GM23338 (cell line): ENCODE data around the gene KIAA1191. TPM values are rescaled to one million over a fixed set of nuclear protein-coding genes. Genes with fewer than 3 reads are reported as not detected.

Source experiments
- ATAC-seq: fragments of 200-7000 bp; cut with Tn5 transposase; 3 replicates; pipeline ENCODE4 v1.9.1; 2020
- DNase-seq: peaks from one replicate; pipeline ENCODE4 v3.0.0-alpha.2; 2015; ENCODE audit warnings: low spot score
- H2AFZ ChIP-seq: fragments of 200-600 bp; sonication (generic); 2 replicates; pipeline ENCODE4 v1.8.0; 2016; ENCODE audit warnings: antibody characterized with exemption, mild to moderate bottlenecking, moderate library complexity
- H3F3A ChIP-seq: fragments of 200-600 bp; sonication (generic); replicated peaks from 2 replicates; pipeline ENCODE4 v1.8.0; 2017; ENCODE audit warnings: antibody characterized with exemption, mixed run types, low read depth
- H3K27ac ChIP-seq: fragments of 200-600 bp; sonication (generic); 2 replicates; pipeline ENCODE4 v1.6.1; 2016; ENCODE audit warnings: low read depth
- H3K27me3 ChIP-seq: fragments of 200-600 bp; sonication (generic); 2 replicates; pipeline ENCODE4 v1.8.0; 2016; ENCODE audit warnings: mild to moderate bottlenecking, mixed run types, moderate library complexity; ENCODE audit not compliant: insufficient read depth
- H3K36me3 ChIP-seq: fragments of 200-600 bp; sonication (generic); 2 replicates; pipeline ENCODE4 v1.8.0; 2016; ENCODE audit warnings: mild to moderate bottlenecking; ENCODE audit not compliant: insufficient read depth
- H3K4me1 ChIP-seq: fragments of 200-600 bp; sonication (generic); 2 replicates; pipeline ENCODE4 v1.8.0; 2016; ENCODE audit warnings: mild to moderate bottlenecking, moderate library complexity; ENCODE audit not compliant: insufficient read depth
- H3K4me2 ChIP-seq: fragments of 200-600 bp; sonication (generic); 2 replicates; pipeline ENCODE4 v1.7.1; 2017; ENCODE audit warnings: mixed run types
- H3K4me3 ChIP-seq: fragments of 200-600 bp; sonication (generic); 2 replicates; pipeline ENCODE4 v1.6.1; 2016; ENCODE audit warnings: mixed run types
- H3K79me2 ChIP-seq: fragments of 200-600 bp; sonication (generic); replicated peaks from 2 replicates; pipeline ENCODE4 v1.8.0; 2017; ENCODE audit warnings: mild to moderate bottlenecking; ENCODE audit not compliant: insufficient read depth
- H3K9me2 ChIP-seq: fragments of 200-600 bp; sonication (generic); 2 replicates; pipeline ENCODE4 v1.8.0; 2017; ENCODE audit not compliant: insufficient read depth
- H4K20me1 ChIP-seq: fragments of 200-600 bp; sonication (generic); replicated peaks from 2 replicates; pipeline ENCODE4 v1.8.0; 2017; ENCODE audit warnings: mild to moderate bottlenecking; ENCODE audit not compliant: insufficient read depth
- H3K27ac Mint-ChIP-seq: 2 replicates; pipeline ENCODE4 v1.8.0; 2020; ENCODE audit warnings: inconsistent platforms, mild to moderate bottlenecking, moderate library complexity, mixed read lengths
- H3K27me3 Mint-ChIP-seq: 3 replicates; pipeline ENCODE4 v1.8.0; 2022; ENCODE audit warnings: low read depth, mild to moderate bottlenecking, moderate library complexity, mixed read lengths, inconsistent platforms; ENCODE audit not compliant: insufficient read depth, poor library complexity
- H3K36me3 Mint-ChIP-seq: 3 replicates; pipeline ENCODE4 v1.8.0; 2021; ENCODE audit warnings: low read depth, mild to moderate bottlenecking, inconsistent platforms, moderate library complexity, mixed read lengths
- H3K4me1 Mint-ChIP-seq: 3 replicates; pipeline ENCODE4 v1.8.0; 2020; ENCODE audit warnings: mild to moderate bottlenecking, inconsistent platforms, mixed read lengths
- H3K4me3 Mint-ChIP-seq: 3 replicates; pipeline ENCODE4 v1.8.0; 2021; ENCODE audit warnings: moderate library complexity, mild to moderate bottlenecking, inconsistent platforms, mixed read lengths
- H3K9me3 Mint-ChIP-seq: 3 replicates; pipeline ENCODE4 v1.8.0; 2020; ENCODE audit warnings: moderate library complexity, mild to moderate bottlenecking, inconsistent platforms, mixed read lengths
- CREB1 ChIP-seq: fragments of 250-450 bp; sonication (Bioruptor Pico); IDR thresholded peaks from 2 replicates; pipeline ENCODE4 v1.5.0; 2020; ENCODE audit warnings: low read depth, mild to moderate bottlenecking, moderate library complexity
- CTCF ChIP-seq, 2 experiments: fragments of 200-600 bp in 1 of 2; sonication (generic) in 1 of 2; conservative IDR thresholded peaks; 2 replicates each; pipeline versions ENCODE4 v1.5.1 to v1.6.1; 2016 to 2017; ENCODE audit warnings: antibody characterized with exemption in 2 of 2, low read depth in 2 of 2, mild to moderate bottlenecking in 2 of 2, moderate library complexity in 1 of 2
- ETS1 ChIP-seq: IDR thresholded peaks from 2 replicates; pipeline ENCODE4 v1.6.1; 2016; ENCODE audit warnings: antibody characterized with exemption
- EZH2phosphoT487 ChIP-seq: fragments of 200-600 bp; sonication (generic); IDR thresholded peaks from one replicate; pipeline ENCODE4 v1.8.1; 2018; ENCODE audit warnings: antibody characterized with exemption; ENCODE audit not compliant: unreplicated experiment
- JUNB ChIP-seq: IDR thresholded peaks from one replicate; pipeline ENCODE4 v1.6.1; 2016; ENCODE audit warnings: antibody characterized with exemption; ENCODE audit not compliant: unreplicated experiment
- NANOG ChIP-seq: IDR thresholded peaks from 2 replicates; pipeline ENCODE4 v1.6.1; 2016; ENCODE audit warnings: antibody characterized with exemption, borderline replicate concordance
- POLR2AphosphoS5 ChIP-seq: IDR thresholded peaks from 2 replicates; pipeline ENCODE4 v1.6.1; 2016; ENCODE audit warnings: antibody characterized with exemption, low read depth
- REST ChIP-seq: IDR thresholded peaks from one replicate; pipeline ENCODE4 v1.6.1; 2018; ENCODE audit warnings: antibody characterized with exemption; ENCODE audit not compliant: unreplicated experiment
- STAT1 ChIP-seq: IDR thresholded peaks from one replicate; pipeline ENCODE4 v1.6.1; 2016; ENCODE audit warnings: antibody characterized with exemption; ENCODE audit not compliant: unreplicated experiment
- ZNF331 ChIP-seq: fragments of 250-450 bp; sonication (Bioruptor Pico); IDR thresholded peaks from 2 replicates; pipeline ENCODE4 v1.5.0; 2020; ENCODE audit warnings: low read depth, mild to moderate bottlenecking, moderate library complexity
- polyA plus RNA-seq: library from polyadenylated mRNA; unstranded; fragments of >200 nt; fragmentation: Nextera tagmentation; extraction: Ambion mirVana; gene quantifications from 2 replicates; pipeline ENCODE4 v1.2.1, GENCODE V29; 2016
- total RNA-seq: library from RNA; depleted of rRNA; stranded (reverse); fragments of >200 nt; shearing (Covaris generic); gene quantifications from 2 replicates; pipeline ENCODE4 v1.2.3, GENCODE V29; 2014

KIAA1191 gene
- total and polyA plus RNA-seq, 2 experiments from 2014 or later, result 52.3 to 87.2 TPM

GRCh38 chr5:176386491-176386890, 24.9 kb upstream of the KIAA1191 start:
- DNase-seq, result no peak
- peak overlapping the region; percentile 67 for H3K4me3 ChIP-seq
- TF ChIP-seq STAT1, result no peak
- no peak for TF ChIP-seq CTCF (conservative IDR thresholded peaks at IDR 0.05; ENCODE audit: low read depth in 2 of 2)
- TF ChIP-seq REST, result no peak
- TF ChIP-seq POLR2AphosphoS5, result no peak
- TF ChIP-seq ZNF331 (CRISPR knock-in tag), result no peak
- no peak for TF ChIP-seq ETS1
- no peak for TF ChIP-seq NANOG
- no peak for TF ChIP-seq EZH2phosphoT487

GRCh38 chr5:176384991-176385390, 23.4 kb upstream of the KIAA1191 start:
- H2AFZ ChIP-seq, result no peak overlapping the region
- H3K9me3 Mint-ChIP-seq, result no peaks in the 10 kb centered on the region; the same call in 2 of the 3 replicates
- no peak overlapping the region for H3K4me3 ChIP-seq
- ATAC-seq (no peak), DNase-seq (no peak)
- peaks cover 16% of the 10 kb centered on the region for H3K4me1 Mint-ChIP-seq
- H4K20me1 ChIP-seq, result peaks cover 21% of the 10 kb centered on the region
- H3K36me3 Mint-ChIP-seq, result peaks cover 72% of the 10 kb centered on the region
- no peak overlapping the region for H3K27ac ChIP-seq
- H3K79me2 ChIP-seq, result peaks cover 33% of the 10 kb centered on the region
- H3K27me3 ChIP-seq, result no peaks in the 10 kb centered on the region
- H3K4me3 Mint-ChIP-seq, result no peak overlapping the region
- H3K4me2 ChIP-seq, result no peak overlapping the region
- H3K36me3 ChIP-seq, result peaks cover 27% of the 10 kb centered on the region
- H3K4me1 ChIP-seq, result peaks cover 9% of the 10 kb centered on the region; the same call in 1 of the 2 replicates
- H3F3A ChIP-seq, result peaks cover 18% of the 10 kb centered on the region; the same call in 1 of the 2 replicates
- H3K27ac Mint-ChIP-seq, result no peak overlapping the region
- no peaks in the 10 kb centered on the region for H3K9me2 ChIP-seq
- peaks cover 14% of the 10 kb centered on the region for H3K27me3 Mint-ChIP-seq
- TF ChIP-seq NANOG (no peak), CREB1 (CRISPR knock-in tag) (no peak), REST (no peak), JUNB (no peak), EZH2phosphoT487 (no peak)

More at GRCh38 chr5:176386491-176386890, 24.9 kb upstream of the KIAA1191 start:
- Histone ChIP-seq H3K4me2 (no peak overlapping the region), H2AFZ (no peak overlapping the region), H3K79me2 (peaks cover 33% of the 10 kb centered on the region), H3K36me3 (peaks cover 27% of the 10 kb centered on the region), H3K27ac (no peak overlapping the region), H4K20me1 (peaks cover 21% of the 10 kb centered on the region), H3K9me2 (no peaks in the 10 kb centered on the region), H3K27me3 (no peaks in the 10 kb centered on the region), H3K4me1 (peaks cover 9% of the 10 kb centered on the region; the same call in 1 of the 2 replicates), H3F3A (peaks cover 18% of the 10 kb centered on the region; the same call in 1 of the 2 replicates)
- ATAC-seq, result no peak
- Mint-ChIP-seq H3K4me1 (peaks cover 16% of the 10 kb centered on the region), H3K9me3 (no peaks in the 10 kb centered on the region; the same call in 2 of the 3 replicates), H3K27me3 (peaks cover 17% of the 10 kb centered on the region), H3K27ac (no peak overlapping the region), H3K4me3 (peak overlapping the region; percentile 99), H3K36me3 (peaks cover 71% of the 10 kb centered on the region)
